Bone marrow (tissue), 2 donors: ENCODE data around the gene SLC12A7.

Experiments used
- DNase-seq, 2 donors: peaks; one replicate each; lab custom pipeline; 2025; lab: John Stamatoyannopoulos, UW

The SLC12A7 gene

GRCh38 chr5:1018596-1018995 is 93.3 kb downstream of the SLC12A7 start:
- no peak for DNase-seq

- no peak for DNase-seq
These were observed 94.0 kb downstream of the SLC12A7 start for GRCh38 chr5:1017691-1018455.

DNA sequence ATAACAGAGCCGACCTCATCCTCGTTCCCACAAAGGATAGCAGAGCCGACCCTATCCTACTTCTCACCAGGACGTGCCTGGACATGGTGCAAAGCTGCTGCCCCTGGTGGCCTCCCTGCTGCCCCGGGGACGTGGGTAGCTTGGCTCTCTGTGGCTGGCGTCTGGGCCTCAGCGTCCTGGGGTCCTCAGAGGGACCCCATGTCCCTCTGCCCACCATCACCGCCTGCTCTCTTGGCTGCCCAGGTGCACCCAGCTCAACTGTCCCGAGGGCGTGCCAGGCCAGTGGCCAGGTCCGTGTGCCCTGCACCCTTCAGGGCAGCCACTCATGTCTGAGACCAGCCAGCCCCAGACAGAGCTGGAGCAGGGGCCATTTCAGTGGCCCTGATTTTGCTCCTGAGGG is 94.8 kb downstream of the SLC12A7 start:
- no peak for DNase-seq

DNA sequence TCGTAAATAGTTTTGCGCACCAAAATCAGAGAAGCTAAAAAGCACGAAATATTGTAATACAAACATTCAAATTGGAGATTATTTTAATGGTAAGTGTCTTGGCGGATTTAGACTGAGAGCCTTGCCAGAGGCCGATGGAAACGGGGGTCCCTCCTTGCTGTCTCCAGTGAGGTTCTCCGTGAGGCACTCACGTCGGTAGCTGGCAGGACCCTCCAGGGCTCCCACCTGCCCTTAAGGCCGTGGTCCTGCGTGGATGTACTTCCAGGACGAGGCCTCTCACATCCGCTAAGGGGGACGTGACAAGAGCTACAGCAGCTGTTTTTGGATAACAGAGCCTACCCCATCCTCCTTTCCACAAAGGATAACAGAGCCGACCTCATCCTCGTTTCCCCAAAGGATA is 95.4 kb downstream of the SLC12A7 start:
- no peak for DNase-seq

DNA sequence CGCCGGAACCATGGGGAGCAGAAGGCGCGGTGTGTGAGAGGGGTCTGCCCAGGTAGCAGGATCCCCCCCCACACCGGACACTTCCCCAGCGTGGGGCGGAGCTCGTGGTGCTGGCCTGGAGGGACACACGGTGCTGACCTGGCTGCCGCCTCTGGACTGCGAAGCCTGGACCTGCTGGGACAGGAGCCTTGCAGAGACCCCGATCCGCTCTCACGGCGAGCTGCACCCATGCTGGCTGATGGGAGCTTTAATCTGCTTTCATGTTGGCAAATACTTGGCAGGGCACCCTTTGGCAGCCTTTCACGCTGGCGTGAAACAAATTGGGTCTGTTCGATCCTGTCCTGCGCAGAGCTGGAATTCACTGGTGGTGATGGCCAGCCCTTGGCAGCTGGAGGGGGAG is 95.8 kb downstream of the SLC12A7 start:
- no peak for DNase-seq

DNA sequence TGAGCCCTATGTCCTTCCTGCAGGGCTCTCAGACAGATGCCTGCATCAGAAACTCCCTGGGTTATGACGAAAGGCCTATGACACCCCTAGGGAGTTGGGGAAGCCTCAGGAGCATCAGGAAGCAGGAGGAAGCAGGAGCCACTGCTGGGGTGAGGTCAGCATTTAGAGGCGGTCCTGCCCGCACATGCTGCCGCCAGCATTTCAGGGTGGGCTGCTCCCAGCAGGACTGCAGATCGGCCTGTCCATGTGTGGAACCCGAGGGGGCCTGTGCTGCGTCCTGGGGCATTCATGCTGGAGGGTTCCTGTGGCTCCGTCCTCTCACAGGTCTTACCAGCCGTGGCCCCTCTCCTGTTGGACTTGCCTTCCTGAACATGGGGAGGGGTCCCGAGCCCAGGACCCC is 96.4 kb downstream of the SLC12A7 start:
- DNase-seq: no peak

DNA sequence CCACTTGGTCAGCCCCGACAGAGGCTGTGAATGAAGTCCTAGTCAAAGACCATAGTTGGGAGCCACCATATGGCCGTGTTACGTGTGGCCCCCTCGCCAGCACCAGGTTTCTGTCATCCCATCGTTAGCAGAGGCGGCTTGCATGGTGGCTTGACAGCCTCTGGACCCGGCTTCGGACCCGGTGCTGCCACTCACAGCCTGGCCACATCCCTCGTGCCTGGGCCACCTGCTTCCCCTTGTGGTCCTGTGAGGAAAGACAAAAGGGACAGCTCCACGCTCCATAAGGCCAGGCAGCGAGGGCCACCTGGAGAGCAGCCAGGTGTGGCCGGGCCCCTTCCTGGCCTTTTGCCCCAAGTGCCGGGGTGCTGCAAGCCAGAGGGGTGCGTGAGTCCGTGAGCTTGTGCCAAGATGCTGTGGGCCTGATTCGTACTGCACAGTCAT is 97.1 kb downstream of the SLC12A7 start:
- no peak for DNase-seq

DNA sequence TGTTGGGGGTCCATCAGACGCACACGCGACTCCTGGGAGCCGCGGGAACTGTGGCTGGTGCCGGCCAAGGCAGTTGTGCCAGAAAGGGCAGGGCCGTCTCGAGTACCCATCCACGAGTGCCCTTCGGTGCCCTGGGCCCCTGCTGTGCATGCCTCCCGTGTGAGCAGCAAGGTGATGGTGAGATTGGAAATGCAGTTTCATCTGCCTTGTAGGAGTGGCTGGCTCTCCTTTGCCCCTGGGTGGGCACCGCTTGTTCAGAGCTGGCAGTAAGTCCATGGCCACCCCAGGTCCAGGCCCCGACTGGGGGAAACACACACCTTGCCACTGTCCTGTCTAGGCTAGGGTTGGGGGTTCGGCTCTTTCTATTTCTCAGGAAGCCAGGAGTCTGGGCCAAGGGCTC is 97.5 kb downstream of the SLC12A7 start:
- no peak for DNase-seq

GRCh38 chr5:1013948-1014301 is 97.9 kb downstream of the SLC12A7 start:
- no peak for DNase-seq

- DNase-seq: no peak
These were observed 98.5 kb downstream of the SLC12A7 start for GRCh38 chr5:1013238-1013947.

GRCh38 chr5:1012900-1013237 is 99.0 kb downstream of the SLC12A7 start:
- DNase-seq: no peak

DNA sequence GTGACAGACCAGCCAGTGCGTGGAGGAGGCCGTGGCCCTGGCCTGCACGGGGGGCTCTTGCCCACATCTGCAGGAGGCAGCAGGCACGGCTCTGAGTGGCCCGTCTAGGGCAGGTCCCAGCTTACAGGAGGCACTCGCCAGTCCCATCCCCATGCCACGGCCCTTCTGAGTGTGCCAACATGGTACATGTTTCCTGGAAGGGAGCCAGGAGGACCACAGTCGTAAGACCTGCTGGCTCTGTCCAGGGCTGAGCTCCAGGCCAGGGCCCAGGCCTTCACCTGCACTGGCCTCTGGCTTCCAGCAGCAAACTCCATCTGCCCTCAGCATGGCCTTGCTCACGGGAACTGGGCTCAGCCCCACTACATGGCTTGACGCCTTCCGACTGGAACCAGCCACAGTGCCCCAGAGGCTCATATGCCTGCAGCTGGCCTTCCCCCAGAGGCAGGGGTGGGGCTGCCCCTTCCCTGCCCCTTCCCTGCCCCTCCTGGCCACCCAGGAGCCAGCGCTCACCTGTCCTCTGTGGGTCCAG is 99.5 kb downstream of the SLC12A7 start:
- DNase-seq: no peak

DNA sequence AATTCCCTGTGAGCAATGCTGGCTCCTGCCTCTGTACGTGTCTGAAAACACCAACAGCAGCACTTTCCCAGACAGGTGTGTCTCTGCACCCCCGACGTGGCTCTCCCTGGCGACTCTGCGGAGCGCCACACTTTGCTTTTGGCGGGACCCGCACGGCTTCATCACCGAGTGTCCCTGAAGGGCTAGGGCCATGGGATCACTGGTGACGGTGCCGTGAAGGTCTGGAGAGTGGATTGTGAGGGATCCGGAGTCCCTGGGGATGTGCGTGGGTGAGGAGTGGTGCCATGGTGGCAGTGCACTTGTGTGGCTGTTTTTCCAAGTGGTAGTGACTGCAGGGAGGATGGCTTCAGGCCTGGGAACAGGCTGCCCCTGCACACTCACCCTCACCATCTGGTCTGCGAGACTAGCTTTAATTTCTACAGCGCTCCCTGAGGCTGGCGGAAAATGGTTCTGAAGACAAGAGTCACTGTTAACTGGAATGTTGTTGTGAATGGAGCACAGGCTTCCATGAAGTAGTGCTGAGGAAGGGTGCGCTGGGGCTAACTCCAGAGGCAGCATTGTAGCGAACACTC is 100.0 kb downstream of the SLC12A7 start:
- DNase-seq: no peak

DNA sequence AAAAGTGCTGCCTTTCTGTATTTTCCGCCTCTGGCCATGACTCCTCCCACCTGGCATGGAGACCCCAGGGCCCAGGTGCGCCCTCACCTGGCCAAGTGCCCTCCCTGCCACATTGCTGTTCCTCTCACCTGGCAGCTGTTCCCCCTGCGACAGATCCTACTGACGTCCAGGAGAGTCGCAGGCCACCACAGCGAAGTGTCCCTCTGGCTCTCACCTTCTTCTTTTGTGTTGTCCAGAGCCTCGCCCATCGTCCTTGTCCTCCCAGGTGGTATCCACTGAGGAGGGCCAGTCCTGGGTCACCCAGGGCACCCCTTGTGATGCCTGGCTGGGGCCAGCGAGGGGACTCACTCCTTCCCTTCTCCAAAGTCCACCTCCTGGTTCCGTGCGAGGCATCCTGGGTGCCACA is 100.6 kb downstream of the SLC12A7 start:
- DNase-seq: no peak

GRCh38 chr5:1010641-1011046 is 101.2 kb downstream of the SLC12A7 start:
- DNase-seq: no peak

- DNase-seq: no peak
These were observed 101.7 kb downstream of the SLC12A7 start for GRCh38 chr5:1010181-1010510.

GRCh38 chr5:1009359-1010180 is 102.3 kb downstream of the SLC12A7 start:
- DNase-seq: no peak

DNA sequence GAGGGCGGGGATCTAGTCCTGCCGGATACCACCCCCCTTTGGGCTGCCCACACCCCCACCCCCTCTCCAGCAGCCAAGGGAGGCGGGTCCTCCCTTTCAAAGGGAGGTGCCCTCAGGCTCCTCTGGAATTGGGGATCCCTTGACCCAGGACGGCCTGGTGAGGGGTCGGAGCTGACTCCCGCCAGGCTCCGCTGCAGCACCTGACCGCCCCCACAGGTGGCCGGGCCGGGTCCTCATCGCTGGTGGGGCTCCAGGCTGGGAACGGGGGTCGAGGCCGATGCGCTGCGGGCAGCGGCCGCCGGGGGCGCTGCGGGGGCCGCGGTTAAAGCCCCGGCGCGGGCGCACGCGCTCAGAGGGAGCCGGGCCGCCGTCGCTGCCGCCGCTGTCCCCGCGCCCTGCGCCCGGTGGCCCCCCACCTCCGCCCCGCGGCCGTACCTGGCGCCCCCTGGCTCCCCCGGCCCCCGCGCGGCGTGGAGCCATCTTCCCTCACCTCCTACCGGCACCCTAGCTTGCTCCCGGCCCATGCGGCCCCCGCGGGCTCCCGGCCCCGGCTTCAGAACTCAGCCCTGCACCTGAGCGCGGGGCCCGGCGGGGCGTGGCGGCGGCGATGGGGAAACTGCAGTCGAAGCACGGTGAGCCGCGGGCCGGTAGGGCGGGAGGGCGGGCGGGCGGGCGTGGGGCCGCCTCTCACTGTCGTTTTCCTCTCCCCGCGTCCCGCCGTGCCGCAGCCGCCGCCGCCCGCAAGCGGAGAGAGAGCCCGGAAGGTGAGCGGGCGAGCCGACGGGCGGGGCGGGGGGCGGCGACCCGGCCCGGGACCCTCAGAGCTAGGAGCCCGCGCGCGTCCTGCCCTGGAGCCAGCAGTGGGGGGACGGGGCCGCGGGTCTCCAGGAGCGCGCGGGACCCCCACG is 103.2 kb downstream of the SLC12A7 start, which contains the start of gene NKD2:
Gene NKD2 (plus strand): TSS at position 352 of the 908 bp plus-strand sequence. CDS start 256 bp downstream, at position 608.
- DNase-seq: no peak

- no peak for DNase-seq
These were observed 104.0 kb downstream of the SLC12A7 start for GRCh38 chr5:1007681-1008450.

DNA sequence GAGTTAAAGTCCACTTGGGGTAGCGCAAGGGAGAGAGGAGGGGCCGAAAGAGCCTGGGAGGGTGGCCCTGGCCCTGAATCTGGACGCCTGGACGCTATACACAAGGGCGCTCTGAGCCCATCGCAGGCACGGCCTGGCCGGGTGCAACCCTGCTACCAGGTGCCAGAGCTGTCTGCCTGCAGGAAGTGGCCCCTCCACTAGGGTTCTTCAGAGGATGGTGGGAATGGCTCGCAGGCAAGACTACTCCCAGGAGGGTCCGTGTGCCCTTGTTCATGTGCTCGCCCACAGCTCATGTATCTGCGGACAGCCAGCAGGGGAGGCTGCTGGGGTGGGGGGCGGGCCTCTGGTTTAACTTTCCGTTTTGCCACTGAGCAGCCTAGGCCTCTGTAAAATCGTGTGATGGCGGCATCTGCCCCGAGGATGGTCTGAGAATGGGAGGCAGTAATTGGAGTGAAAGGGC is 104.6 kb downstream of the SLC12A7 start:
- DNase-seq: no peak
